ENCODE results near the gene MGAM2.

MGAM2 gene

GRCh38 chr7:142120524-142120923 is 9.0 kb downstream of the MGAM2 start:
- DNase-seq (ENCODE audit: low read depth in 2 of 2), result no peak

- DNase-seq (ENCODE audit: low read depth in 2 of 2), result no peak
These were observed 11.7 kb downstream of the MGAM2 start for GRCh38 chr7:142123184-142123583.

GRCh38 chr7:142125256-142125955 is 13.9 kb downstream of the MGAM2 start:
- DNase-seq (ENCODE audit: low read depth in 2 of 2), result no peak

GRCh38 chr7:142130267-142130666 is 18.7 kb downstream of the MGAM2 start:
- no peak for DNase-seq (ENCODE audit: low read depth in 2 of 2)

GRCh38 chr7:142131439-142132185 is 20.1 kb downstream of the MGAM2 start:
- DNase-seq (ENCODE audit: low read depth in 2 of 2), result no peak

GRCh38 chr7:142133731-142134148 is 22.2 kb downstream of the MGAM2 start:
- no peak for DNase-seq (ENCODE audit: low read depth in 2 of 2)

GRCh38 chr7:142134909-142135308 is 23.4 kb downstream of the MGAM2 start:
- DNase-seq (ENCODE audit: low read depth in 2 of 2), result no peak

GRCh38 chr7:142138996-142139395 is 27.5 kb downstream of the MGAM2 start:
- DNase-seq (ENCODE audit: low read depth in 2 of 2), result no peak

GRCh38 chr7:142139597-142140400 is 28.3 kb downstream of the MGAM2 start:
- DNase-seq (ENCODE audit: low read depth in 2 of 2), result no peak

- DNase-seq (ENCODE audit: low read depth in 2 of 2), result no peak
These were observed 29.0 kb downstream of the MGAM2 start for GRCh38 chr7:142140401-142140959.

GRCh38 chr7:142142702-142143101 is 31.2 kb downstream of the MGAM2 start:
- no peak for DNase-seq (ENCODE audit: low read depth in 2 of 2)

- DNase-seq (ENCODE audit: low read depth in 2 of 2), result no peak
These were observed 34.6 kb downstream of the MGAM2 start for GRCh38 chr7:142146124-142146523.

- no peak for DNase-seq (ENCODE audit: low read depth in 2 of 2)
These were observed 38.8 kb downstream of the MGAM2 start for GRCh38 chr7:142150356-142150755.

GRCh38 chr7:142150869-142151268 is 39.4 kb downstream of the MGAM2 start:
- no peak for DNase-seq (ENCODE audit: low read depth in 2 of 2)

- no peak for DNase-seq (ENCODE audit: low read depth in 2 of 2)
These were observed 40.6 kb downstream of the MGAM2 start for GRCh38 chr7:142152076-142152475.

GRCh38 chr7:142153400-142153799 is 41.9 kb downstream of the MGAM2 start:
- no peak for DNase-seq (ENCODE audit: low read depth in 2 of 2)

- DNase-seq (ENCODE audit: low read depth in 2 of 2), result no peak
These were observed 47.4 kb downstream of the MGAM2 start for GRCh38 chr7:142158736-142159496.

- DNase-seq (ENCODE audit: low read depth in 2 of 2), result no peak
These were observed 50.4 kb downstream of the MGAM2 start for GRCh38 chr7:142161921-142162320.

- DNase-seq (ENCODE audit: low read depth in 2 of 2), result no peak
These were observed 57.2 kb downstream of the MGAM2 start for GRCh38 chr7:142168746-142169145.

- DNase-seq (ENCODE audit: low read depth in 2 of 2), result no peak
These were observed 61.4 kb downstream of the MGAM2 start for GRCh38 chr7:142172932-142173331.

GRCh38 chr7:142174441-142174840 is 62.9 kb downstream of the MGAM2 start:
- no peak for DNase-seq (ENCODE audit: low read depth in 2 of 2)
